ENCODE results near the gene GALNTL6. TPM values are rescaled to one million over a fixed set of nuclear protein-coding genes. Genes with fewer than 3 reads are reported as not detected.

Gene GALNTL6
- polyA plus RNA-seq, 1 donor from 2014 or later, result 14.9 TPM

DNA sequence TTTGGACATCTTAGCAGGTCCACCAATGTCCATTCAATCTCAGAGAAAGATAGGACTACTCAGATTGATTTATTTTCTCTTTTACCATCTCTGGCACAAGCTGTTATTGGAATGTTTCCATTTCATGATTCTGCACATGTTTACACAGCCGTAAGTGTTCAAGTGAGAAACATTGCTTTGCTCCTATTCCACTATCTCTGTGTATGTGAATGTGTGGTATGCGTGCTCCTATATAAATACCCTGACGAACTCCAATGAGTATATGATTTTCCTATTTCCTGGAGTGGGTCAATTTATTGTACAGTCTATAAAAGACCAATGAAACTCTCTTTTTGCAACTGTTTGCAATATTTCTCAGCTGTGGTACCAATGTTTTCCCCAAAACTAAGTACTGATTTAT lies 1134.4 kb downstream of the GALNTL6 start:
- Histone ChIP-seq H3K9me2 (ENCODE audit: insufficient read depth, low read length) (no peaks in the 10 kb centered on the region), H3K9ac (ENCODE audit: low read length) (no peak overlapping the region), H3K27ac (ENCODE audit: low read length) (no peak overlapping the region), H3K9me3 (ENCODE audit: low read length) (no peaks in the 10 kb centered on the region), H3K4me2 (ENCODE audit: low read length) (no peak overlapping the region), H3K4me3 (ENCODE audit: low read length) (no peak overlapping the region), H4K20me1 (ENCODE audit: insufficient read depth) (no peaks in the 10 kb centered on the region), H3F3A (ENCODE audit: insufficient read depth, low read length, poor library complexity, severe bottlenecking) (no peaks in the 10 kb centered on the region), H3K36me3 (ENCODE audit: insufficient read depth, low read length) (no peaks in the 10 kb centered on the region), H3K27me3 (ENCODE audit: insufficient read depth, low read depth, low read length) (no peaks in the 10 kb centered on the region), H3K79me2 (replicated peaks; ENCODE audit: insufficient read depth, low read length) (no peaks in the 10 kb centered on the region), H2AFZ (ENCODE audit: low read depth, low read length) (no peak overlapping the region)
- TF ChIP-seq EP300 (conservative IDR thresholded peaks at IDR 0.05; ENCODE audit: poor library complexity, severe bottlenecking) (no peak), SMC3 (conservative IDR thresholded peaks at IDR 0.05; ENCODE audit: poor library complexity) (no peak), EZH2 (IDR thresholded peaks at IDR 0.05; ENCODE audit: borderline replicate concordance, insufficient read depth, low read length, poor library complexity, severe bottlenecking) (no peak), MXI1 (conservative IDR thresholded peaks at IDR 0.05; ENCODE audit: poor library complexity, severe bottlenecking) (no peak), RAD21 (conservative IDR thresholded peaks at IDR 0.05) (no peak), TAF1 (IDR thresholded peaks at IDR 0.05; ENCODE audit: low read depth) (no peak), POLR2AphosphoS5 (IDR thresholded peaks at IDR 0.05) (no peak)
- TF ChIP-seq, protein P1, sequence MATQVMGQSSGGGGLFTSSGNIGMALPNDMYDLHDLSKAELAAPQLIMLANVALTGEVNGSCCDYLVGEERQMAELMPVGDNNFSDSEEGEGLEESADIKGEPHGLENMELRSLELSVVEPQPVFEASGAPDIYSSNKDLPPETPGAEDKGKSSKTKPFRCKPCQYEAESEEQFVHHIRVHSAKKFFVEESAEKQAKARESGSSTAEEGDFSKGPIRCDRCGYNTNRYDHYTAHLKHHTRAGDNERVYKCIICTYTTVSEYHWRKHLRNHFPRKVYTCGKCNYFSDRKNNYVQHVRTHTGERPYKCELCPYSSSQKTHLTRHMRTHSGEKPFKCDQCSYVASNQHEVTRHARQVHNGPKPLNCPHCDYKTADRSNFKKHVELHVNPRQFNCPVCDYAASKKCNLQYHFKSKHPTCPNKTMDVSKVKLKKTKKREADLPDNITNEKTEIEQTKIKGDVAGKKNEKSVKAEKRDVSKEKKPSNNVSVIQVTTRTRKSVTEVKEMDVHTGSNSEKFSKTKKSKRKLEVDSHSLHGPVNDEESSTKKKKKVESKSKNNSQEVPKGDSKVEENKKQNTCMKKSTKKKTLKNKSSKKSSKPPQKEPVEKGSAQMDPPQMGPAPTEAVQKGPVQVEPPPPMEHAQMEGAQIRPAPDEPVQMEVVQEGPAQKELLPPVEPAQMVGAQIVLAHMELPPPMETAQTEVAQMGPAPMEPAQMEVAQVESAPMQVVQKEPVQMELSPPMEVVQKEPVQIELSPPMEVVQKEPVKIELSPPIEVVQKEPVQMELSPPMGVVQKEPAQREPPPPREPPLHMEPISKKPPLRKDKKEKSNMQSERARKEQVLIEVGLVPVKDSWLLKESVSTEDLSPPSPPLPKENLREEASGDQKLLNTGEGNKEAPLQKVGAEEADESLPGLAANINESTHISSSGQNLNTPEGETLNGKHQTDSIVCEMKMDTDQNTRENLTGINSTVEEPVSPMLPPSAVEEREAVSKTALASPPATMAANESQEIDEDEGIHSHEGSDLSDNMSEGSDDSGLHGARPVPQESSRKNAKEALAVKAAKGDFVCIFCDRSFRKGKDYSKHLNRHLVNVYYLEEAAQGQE (IDR thresholded peaks at IDR 0.05; ENCODE audit: borderline replicate concordance), result no peak
- TF ChIP-seq, protein P2, sequence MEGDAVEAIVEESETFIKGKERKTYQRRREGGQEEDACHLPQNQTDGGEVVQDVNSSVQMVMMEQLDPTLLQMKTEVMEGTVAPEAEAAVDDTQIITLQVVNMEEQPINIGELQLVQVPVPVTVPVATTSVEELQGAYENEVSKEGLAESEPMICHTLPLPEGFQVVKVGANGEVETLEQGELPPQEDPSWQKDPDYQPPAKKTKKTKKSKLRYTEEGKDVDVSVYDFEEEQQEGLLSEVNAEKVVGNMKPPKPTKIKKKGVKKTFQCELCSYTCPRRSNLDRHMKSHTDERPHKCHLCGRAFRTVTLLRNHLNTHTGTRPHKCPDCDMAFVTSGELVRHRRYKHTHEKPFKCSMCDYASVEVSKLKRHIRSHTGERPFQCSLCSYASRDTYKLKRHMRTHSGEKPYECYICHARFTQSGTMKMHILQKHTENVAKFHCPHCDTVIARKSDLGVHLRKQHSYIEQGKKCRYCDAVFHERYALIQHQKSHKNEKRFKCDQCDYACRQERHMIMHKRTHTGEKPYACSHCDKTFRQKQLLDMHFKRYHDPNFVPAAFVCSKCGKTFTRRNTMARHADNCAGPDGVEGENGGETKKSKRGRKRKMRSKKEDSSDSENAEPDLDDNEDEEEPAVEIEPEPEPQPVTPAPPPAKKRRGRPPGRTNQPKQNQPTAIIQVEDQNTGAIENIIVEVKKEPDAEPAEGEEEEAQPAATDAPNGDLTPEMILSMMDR (IDR thresholded peaks at IDR 0.05; ENCODE audit: poor library complexity, severe bottlenecking), result no peak

DNA sequence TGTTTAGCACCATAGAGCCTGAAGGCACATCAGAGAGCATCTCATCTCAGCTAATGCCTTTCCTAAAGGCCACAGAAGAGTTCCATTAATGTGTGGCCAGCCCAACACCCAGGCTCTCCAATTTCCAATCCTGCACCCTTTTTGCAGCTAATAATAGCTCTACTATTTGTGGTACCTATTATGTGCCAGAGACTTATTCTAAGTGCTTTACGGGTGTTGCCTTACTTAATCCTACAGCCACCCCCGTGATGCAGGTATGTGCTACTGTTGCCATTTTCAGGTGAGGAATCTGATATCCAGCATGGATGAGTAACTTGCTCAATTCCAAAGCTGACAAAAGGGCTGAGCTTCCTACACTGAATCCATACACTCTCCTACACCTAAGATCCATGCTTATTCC lies 1137.8 kb downstream of the GALNTL6 start:
- Histone ChIP-seq H3K27ac (ENCODE audit: low read length) (no peak overlapping the region), H4K20me1 (ENCODE audit: insufficient read depth) (no peaks in the 10 kb centered on the region)

More for the DNA sequence above, 1137.8 kb downstream of the GALNTL6 start:
- no peak overlapping the region for H3K9ac ChIP-seq (ENCODE audit: low read length)
- no peaks in the 10 kb centered on the region for H3K27me3 ChIP-seq (ENCODE audit: insufficient read depth, low read depth, low read length)
- TF ChIP-seq RAD21 (conservative IDR thresholded peaks at IDR 0.05), result no peak
- no peak for TF ChIP-seq EZH2 (IDR thresholded peaks at IDR 0.05; ENCODE audit: borderline replicate concordance, insufficient read depth, low read length, poor library complexity, severe bottlenecking)
- TF ChIP-seq, protein P1 (IDR thresholded peaks at IDR 0.05; ENCODE audit: borderline replicate concordance), result no peak
- no peak for TF ChIP-seq SMC3 (conservative IDR thresholded peaks at IDR 0.05; ENCODE audit: poor library complexity)
- no peak for TF ChIP-seq MXI1 (conservative IDR thresholded peaks at IDR 0.05; ENCODE audit: poor library complexity, severe bottlenecking)
- TF ChIP-seq, protein P2 (IDR thresholded peaks at IDR 0.05; ENCODE audit: poor library complexity, severe bottlenecking), result no peak
- TF ChIP-seq POLR2AphosphoS5 (IDR thresholded peaks at IDR 0.05), result no peak
- no peak for TF ChIP-seq EP300 (conservative IDR thresholded peaks at IDR 0.05; ENCODE audit: poor library complexity, severe bottlenecking)
- no peak for TF ChIP-seq TAF1 (IDR thresholded peaks at IDR 0.05; ENCODE audit: low read depth)
- H3K9me3 ChIP-seq (ENCODE audit: low read length), result no peaks in the 10 kb centered on the region
- H2AFZ ChIP-seq (ENCODE audit: low read depth, low read length), result no peak overlapping the region
- H3K4me2 ChIP-seq (ENCODE audit: low read length), result no peak overlapping the region
- H3K36me3 ChIP-seq (ENCODE audit: insufficient read depth, low read length), result no peaks in the 10 kb centered on the region
- H3K9me2 ChIP-seq (ENCODE audit: insufficient read depth, low read length), result no peaks in the 10 kb centered on the region
- H3K79me2 ChIP-seq (replicated peaks; ENCODE audit: insufficient read depth, low read length), result no peaks in the 10 kb centered on the region
- no peaks in the 10 kb centered on the region for H3F3A ChIP-seq (ENCODE audit: insufficient read depth, low read length, poor library complexity, severe bottlenecking)
- H3K4me3 ChIP-seq (ENCODE audit: low read length), result no peak overlapping the region
